DND-41 (cell line): ENCODE data around the gene EIF4E3.

Source experiments
- ATAC-seq: fragments of 200-7000 bp; cut with Tn5 transposase; 3 replicates; pipeline ENCODE4 v1.9.1; 2021; ENCODE audit warnings: low read depth; ENCODE audit not compliant: insufficient read depth
- DNase-seq: peaks from one replicate; pipeline ENCODE4 v3.0.0-alpha.2; 2020
- H2AFZ ChIP-seq: 2 replicates; pipeline ENCODE4 v1.6.0; 2012; ENCODE audit warnings: low read depth, low read length
- H3K27ac ChIP-seq: 2 replicates; pipeline ENCODE4 v1.5.1; 2012; ENCODE audit warnings: low read length, inconsistent platforms
- H3K27me3 ChIP-seq: fragments of 200-600 bp; sonication (generic); 2 replicates; pipeline ENCODE4 v1.6.0; 2012; ENCODE audit warnings: low read length, mild to moderate bottlenecking, inconsistent platforms; ENCODE audit not compliant: insufficient read depth, poor library complexity
- H3K36me3 ChIP-seq: 2 replicates; pipeline ENCODE4 v1.5.1; 2012; ENCODE audit warnings: low read length, inconsistent platforms; ENCODE audit not compliant: insufficient read depth
- H3K4me1 ChIP-seq: 2 replicates; pipeline ENCODE4 v1.5.1; 2012; ENCODE audit warnings: mild to moderate bottlenecking, low read length; ENCODE audit not compliant: insufficient read depth
- H3K4me2 ChIP-seq: 2 replicates; pipeline ENCODE4 v1.6.0; 2012; ENCODE audit warnings: mild to moderate bottlenecking, moderate library complexity, low read length, inconsistent platforms; ENCODE audit not compliant: insufficient read depth
- H3K4me3 ChIP-seq, 2 experiments: fragments of 200-600 bp in 1 of 2; shearing (Covaris generic) in 1 of 2; 2 replicates each; pipeline ENCODE4 v1.5.1; 2012 to 2016; ENCODE audit warnings: inconsistent platforms in 2 of 2, low read length in 2 of 2, mild to moderate bottlenecking in 2 of 2, low read depth in 1 of 2, moderate library complexity in 1 of 2
- H3K79me2 ChIP-seq: 2 replicates; pipeline ENCODE4 v1.6.0; 2012; ENCODE audit warnings: low read length, inconsistent platforms; ENCODE audit not compliant: insufficient read depth
- H3K9ac ChIP-seq: 2 replicates; pipeline ENCODE4 v1.6.0; 2012; ENCODE audit warnings: low read depth, mild to moderate bottlenecking, inconsistent platforms, low read length, moderate library complexity
- H3K9me3 ChIP-seq: 2 replicates; pipeline ENCODE4 v1.5.1; 2012; ENCODE audit warnings: low read length, moderate library complexity, mild to moderate bottlenecking, inconsistent platforms; ENCODE audit not compliant: insufficient read depth, severe bottlenecking
- H4K20me1 ChIP-seq: 2 replicates; pipeline ENCODE4 v1.6.0; 2012; ENCODE audit warnings: low read length; ENCODE audit not compliant: insufficient read depth
- CTCF ChIP-seq: IDR thresholded peaks from 2 replicates; pipeline ENCODE4 v1.5.1; 2012; ENCODE audit warnings: borderline replicate concordance, low read length, moderate library complexity, mild to moderate bottlenecking; ENCODE audit not compliant: poor library complexity, severe bottlenecking; ENCODE audit errors: extremely low read depth
- EZH2 ChIP-seq: IDR thresholded peaks from 3 replicates; pipeline ENCODE4 v1.6.1; 2012; ENCODE audit warnings: borderline replicate concordance, low read depth, mild to moderate bottlenecking, moderate library complexity, low read length, inconsistent platforms; ENCODE audit not compliant: severe bottlenecking

EIF4E3 gene

GRCh38 chr3:71628522-71628921, 96.7 kb downstream of the EIF4E3 start:
- ATAC-seq, result no peak
- no peak overlapping the region for H3K4me3 ChIP-seq
- H3K27ac ChIP-seq, result no peak overlapping the region
- no peaks in the 10 kb centered on the region for H3K79me2 ChIP-seq
- no peaks in the 10 kb centered on the region for H3K4me1 ChIP-seq
- H3K9me3 ChIP-seq, result no peaks in the 10 kb centered on the region
- H3K27me3 ChIP-seq, result no peaks in the 10 kb centered on the region
- no peak overlapping the region for H2AFZ ChIP-seq
- no peaks in the 10 kb centered on the region for H3K36me3 ChIP-seq
- no peak overlapping the region for H3K9ac ChIP-seq
- H3K4me2 ChIP-seq, result no peak overlapping the region
- TF ChIP-seq CTCF (no peak), EZH2 (no peak)
- no peak for DNase-seq
- no peaks in the 10 kb centered on the region for H4K20me1 ChIP-seq

- Histone ChIP-seq H3K79me2 (no peaks in the 10 kb centered on the region), H3K27me3 (no peaks in the 10 kb centered on the region), H3K4me2 (no peak overlapping the region), H3K4me1 (no peaks in the 10 kb centered on the region), H3K9ac (no peak overlapping the region), H4K20me1 (no peaks in the 10 kb centered on the region), H2AFZ (no peak overlapping the region), H3K36me3 (no peaks in the 10 kb centered on the region), H3K27ac (no peak overlapping the region), H3K9me3 (no peaks in the 10 kb centered on the region), H3K4me3 (no peak overlapping the region)
- TF ChIP-seq CTCF, result no peak
- no peak for ATAC-seq
- no peak for DNase-seq
Observed at GRCh38 chr3:71625676-71626075, 99.5 kb downstream of the EIF4E3 start.
